Measurements from ENCODE around the gene NDUFV1.

The NDUFV1 gene

GRCh38 chr11:67652965-67653845 is 46.5 kb downstream of the NDUFV1 start:
- H4K8ac ChIP-seq (ENCODE audit: low read depth, low read length), result no peak overlapping the region
- no peak overlapping the region for H2BK120ac ChIP-seq (ENCODE audit: low read depth, low read length)
- no peak overlapping the region for H2AK5ac ChIP-seq (ENCODE audit: low read depth, low read length)
- no peak overlapping the region for H3K4me2 ChIP-seq (ENCODE audit: insufficient read depth, low read length, poor library complexity, severe bottlenecking)
- no peak overlapping the region for H3K9ac ChIP-seq (ENCODE audit: low read depth, low read length, poor library complexity)
- H3K27me3 ChIP-seq (ENCODE audit: control insufficient read depth in 3 of 3, insufficient read depth in 3 of 3, low read depth in 1 of 3, low read length in 3 of 3), result peaks cover 0 to 5% (median 3%) of the 10 kb centered on the region in 3 experiments
- WGBS, 2 donors (ENCODE audit: extremely low coverage in 2 of 2, insufficient read length in 2 of 2, insufficient replicate concordance in 1 of 2), result no CpG with 5 or more reads among the region's 15 CpGs
- H3K9me3 ChIP-seq (replicated peaks in 1 of 2; ENCODE audit: control insufficient read depth in 2 of 2, insufficient read depth in 1 of 2, low read depth in 1 of 2, low read length in 2 of 2), result peaks cover 8 to 9% of the 10 kb centered on the region in 2 donors
- H3K27ac ChIP-seq (replicated peaks; ENCODE audit: low read length), result no peak overlapping the region
- no peak overlapping the region for H3K4me3 ChIP-seq (ENCODE audit: low read length in 2 of 2)
- H3K4ac ChIP-seq (ENCODE audit: low read length), result no peak overlapping the region
- H3K23ac ChIP-seq (ENCODE audit: low read depth, low read length, poor library complexity), result no peak overlapping the region
- H3K4me1 ChIP-seq (ENCODE audit: control insufficient read depth in 2 of 2, insufficient read depth in 1 of 2, low read depth in 1 of 2, low read length in 2 of 2), result peaks cover 0 to 11% of the 10 kb centered on the region in 2 donors
- no peak overlapping the region for H2BK5ac ChIP-seq (ENCODE audit: low read length)
- H3K18ac ChIP-seq (ENCODE audit: low read length), result no peak overlapping the region
- H2AFZ ChIP-seq (ENCODE audit: low read length), result no peak overlapping the region
- H3K79me1 ChIP-seq (ENCODE audit: low read depth, low read length), result peaks cover 4% of the 10 kb centered on the region
- H4K91ac ChIP-seq (ENCODE audit: low read depth, low read length, poor library complexity), result no peak overlapping the region
- no peak overlapping the region for H2BK12ac ChIP-seq (ENCODE audit: low read length)
- DNase-seq (ENCODE audit: low spot score), result no peak
- H3K36me3 ChIP-seq (replicated peaks in 1 of 2; ENCODE audit: control insufficient read depth in 2 of 2, insufficient read depth in 2 of 2, low read length in 2 of 2), result peaks cover 0 to 3% of the 10 kb centered on the region in 2 donors
- H2BK15ac ChIP-seq (ENCODE audit: low read length), result no peak overlapping the region
- no peak overlapping the region for H3K14ac ChIP-seq (ENCODE audit: low read length)

GRCh38 chr11:67654225-67654624 is 47.5 kb downstream of the NDUFV1 start:
- WGBS, 2 donors (ENCODE audit: extremely low coverage in 2 of 2, insufficient read length in 2 of 2, insufficient replicate concordance in 1 of 2), result no CpG with 5 or more reads among the region's 9 CpGs
- Histone ChIP-seq H3K79me1 (ENCODE audit: low read depth, low read length) (peaks cover 4% of the 10 kb centered on the region), H4K8ac (ENCODE audit: low read depth, low read length) (no peak overlapping the region), H3K36me3 (replicated peaks in 1 of 2; ENCODE audit: control insufficient read depth in 2 of 2, insufficient read depth in 2 of 2, low read length in 2 of 2) (peaks cover 0 to 3% of the 10 kb centered on the region in 2 donors), H3K27ac (replicated peaks; ENCODE audit: low read length) (no peak overlapping the region), H3K27me3 (ENCODE audit: control insufficient read depth in 3 of 3, insufficient read depth in 3 of 3, low read depth in 1 of 3, low read length in 3 of 3) (peaks cover 0 to 3% (median 0%) of the 10 kb centered on the region in 3 experiments), H3K18ac (ENCODE audit: low read length) (no peak overlapping the region), H2BK120ac (ENCODE audit: low read depth, low read length) (no peak overlapping the region), H3K9ac (ENCODE audit: low read depth, low read length, poor library complexity) (no peak overlapping the region), H2BK12ac (ENCODE audit: low read length) (no peak overlapping the region), H3K9me3 (replicated peaks in 1 of 2; ENCODE audit: control insufficient read depth in 2 of 2, insufficient read depth in 1 of 2, low read depth in 1 of 2, low read length in 2 of 2) (peaks cover 8 to 9% of the 10 kb centered on the region in 2 donors), H2BK5ac (ENCODE audit: low read length) (no peak overlapping the region), H4K91ac (ENCODE audit: low read depth, low read length, poor library complexity) (no peak overlapping the region), H3K14ac (ENCODE audit: low read length) (no peak overlapping the region), H3K4me1 (ENCODE audit: control insufficient read depth in 2 of 2, insufficient read depth in 1 of 2, low read depth in 1 of 2, low read length in 2 of 2) (peaks cover 0 to 11% of the 10 kb centered on the region in 2 donors), H2BK15ac (ENCODE audit: low read length) (no peak overlapping the region), H3K4ac (ENCODE audit: low read length) (no peak overlapping the region), H2AFZ (ENCODE audit: low read length) (no peak overlapping the region), H3K4me3 (ENCODE audit: low read length in 2 of 2) (no peak overlapping the region), H3K23ac (ENCODE audit: low read depth, low read length, poor library complexity) (no peak overlapping the region), H3K4me2 (ENCODE audit: insufficient read depth, low read length, poor library complexity, severe bottlenecking) (no peak overlapping the region), H2AK5ac (ENCODE audit: low read depth, low read length) (no peak overlapping the region)
- DNase-seq (ENCODE audit: low spot score), result no peak

GRCh38 chr11:67656278-67656922 is 49.7 kb downstream of the NDUFV1 start:
- no peak overlapping the region for H2AFZ ChIP-seq (ENCODE audit: low read length)
- H4K91ac ChIP-seq (ENCODE audit: low read depth, low read length, poor library complexity), result no peak overlapping the region
- no peaks in the 10 kb centered on the region for H3K4me1 ChIP-seq (ENCODE audit: control insufficient read depth in 2 of 2, insufficient read depth in 1 of 2, low read depth in 1 of 2, low read length in 2 of 2)
- no peak overlapping the region for H2BK12ac ChIP-seq (ENCODE audit: low read length)
- H3K36me3 ChIP-seq (replicated peaks in 1 of 2; ENCODE audit: control insufficient read depth in 2 of 2, insufficient read depth in 2 of 2, low read length in 2 of 2), result no peaks in the 10 kb centered on the region
- H2AK5ac ChIP-seq (ENCODE audit: low read depth, low read length), result no peak overlapping the region
- no peak overlapping the region for H3K27ac ChIP-seq (replicated peaks; ENCODE audit: low read length)
- H3K9ac ChIP-seq (ENCODE audit: low read depth, low read length, poor library complexity), result no peak overlapping the region
- H3K14ac ChIP-seq (ENCODE audit: low read length), result no peak overlapping the region
- H3K27me3 ChIP-seq (ENCODE audit: control insufficient read depth in 3 of 3, insufficient read depth in 3 of 3, low read depth in 1 of 3, low read length in 3 of 3), result no peaks in the 10 kb centered on the region
- H3K4me3 ChIP-seq (ENCODE audit: low read length in 2 of 2), result no peak overlapping the region
- no peak overlapping the region for H2BK5ac ChIP-seq (ENCODE audit: low read length)
- H3K4me2 ChIP-seq (ENCODE audit: insufficient read depth, low read length, poor library complexity, severe bottlenecking), result no peak overlapping the region
- no peak overlapping the region for H2BK15ac ChIP-seq (ENCODE audit: low read length)
- H2BK120ac ChIP-seq (ENCODE audit: low read depth, low read length), result no peak overlapping the region
- no peak overlapping the region for H3K18ac ChIP-seq (ENCODE audit: low read length)
- WGBS, 2 donors (ENCODE audit: extremely low coverage in 2 of 2, insufficient read length in 2 of 2, insufficient replicate concordance in 1 of 2), result no CpG with 5 or more reads among the region's 4 CpGs
- no peaks in the 10 kb centered on the region for H3K79me1 ChIP-seq (ENCODE audit: low read depth, low read length)
- H4K8ac ChIP-seq (ENCODE audit: low read depth, low read length), result no peak overlapping the region
- H3K23ac ChIP-seq (ENCODE audit: low read depth, low read length, poor library complexity), result no peak overlapping the region
- H3K4ac ChIP-seq (ENCODE audit: low read length), result no peak overlapping the region
- peaks cover 3 to 9% of the 10 kb centered on the region in 2 donors for H3K9me3 ChIP-seq (replicated peaks in 1 of 2; ENCODE audit: control insufficient read depth in 2 of 2, insufficient read depth in 1 of 2, low read depth in 1 of 2, low read length in 2 of 2)
- no peak for DNase-seq (ENCODE audit: low spot score)

- H2BK5ac ChIP-seq (ENCODE audit: low read length), result no peak overlapping the region
- H4K8ac ChIP-seq (ENCODE audit: low read depth, low read length), result no peak overlapping the region
- no peak overlapping the region for H2BK15ac ChIP-seq (ENCODE audit: low read length)
- no peaks in the 10 kb centered on the region for H3K4me1 ChIP-seq (ENCODE audit: control insufficient read depth in 2 of 2, insufficient read depth in 1 of 2, low read depth in 1 of 2, low read length in 2 of 2)
- no peak overlapping the region for H3K23ac ChIP-seq (ENCODE audit: low read depth, low read length, poor library complexity)
- no peak overlapping the region for H2AFZ ChIP-seq (ENCODE audit: low read length)
- no peak overlapping the region for H3K14ac ChIP-seq (ENCODE audit: low read length)
- no peak overlapping the region for H3K4me3 ChIP-seq (ENCODE audit: low read length in 2 of 2)
- H3K4ac ChIP-seq (ENCODE audit: low read length), result no peak overlapping the region
- whole genome bisulfite sequencing, 2 donors (ENCODE audit: extremely low coverage in 2 of 2, insufficient read length in 2 of 2, insufficient replicate concordance in 1 of 2), result no CpG with 5 or more reads among the region's 3 CpGs
- H3K4me2 ChIP-seq (ENCODE audit: insufficient read depth, low read length, poor library complexity, severe bottlenecking), result no peak overlapping the region
- H3K9me3 ChIP-seq (replicated peaks in 1 of 2; ENCODE audit: control insufficient read depth in 2 of 2, insufficient read depth in 1 of 2, low read depth in 1 of 2, low read length in 2 of 2), result peaks cover 3 to 9% of the 10 kb centered on the region in 2 donors
- peaks cover 0 to 5% (median 0%) of the 10 kb centered on the region in 3 experiments for H3K27me3 ChIP-seq (ENCODE audit: control insufficient read depth in 3 of 3, insufficient read depth in 3 of 3, low read depth in 1 of 3, low read length in 3 of 3)
- H2BK12ac ChIP-seq (ENCODE audit: low read length), result no peak overlapping the region
- DNase-seq (ENCODE audit: low spot score), result no peak
- H2BK120ac ChIP-seq (ENCODE audit: low read depth, low read length), result no peak overlapping the region
- no peak overlapping the region for H3K18ac ChIP-seq (ENCODE audit: low read length)
- H3K27ac ChIP-seq (replicated peaks; ENCODE audit: low read length), result no peak overlapping the region
- H3K79me1 ChIP-seq (ENCODE audit: low read depth, low read length), result no peaks in the 10 kb centered on the region
- no peaks in the 10 kb centered on the region for H3K36me3 ChIP-seq (replicated peaks in 1 of 2; ENCODE audit: control insufficient read depth in 2 of 2, insufficient read depth in 2 of 2, low read length in 2 of 2)
- no peak overlapping the region for H4K91ac ChIP-seq (ENCODE audit: low read depth, low read length, poor library complexity)
- no peak overlapping the region for H3K9ac ChIP-seq (ENCODE audit: low read depth, low read length, poor library complexity)
- H2AK5ac ChIP-seq (ENCODE audit: low read depth, low read length), result no peak overlapping the region
These were observed 50.6 kb downstream of the NDUFV1 start for GRCh38 chr11:67657300-67657699.
